Measurements from ENCODE around the gene THBS2. TPM values are rescaled to one million over a fixed set of nuclear protein-coding genes. Genes with fewer than 3 reads are reported as not detected.

Gene THBS2
- total and polyA plus RNA-seq, 4 donors: 5.5 to 35.4 (median 24.1) TPM

DNA sequence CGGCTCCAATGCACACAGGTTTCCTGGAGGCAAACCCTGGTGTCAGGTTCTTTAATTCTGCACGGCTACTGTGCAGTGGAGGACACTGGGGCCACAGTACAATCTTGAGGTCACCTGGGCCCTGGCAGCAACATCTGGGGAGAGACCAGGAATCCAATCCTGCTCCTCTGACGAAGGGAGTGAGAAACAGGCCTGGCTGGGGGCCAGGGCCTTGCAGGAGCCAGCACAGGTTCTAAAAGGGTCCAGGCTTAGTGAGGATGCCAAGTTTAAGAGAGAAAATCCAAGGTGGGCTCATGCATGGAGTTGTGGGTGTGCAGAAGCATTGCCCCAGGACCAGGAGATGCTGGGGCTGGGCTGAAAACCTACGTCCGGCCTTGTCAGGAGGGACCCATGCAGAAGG, 12.6 kb upstream of the THBS2 start:
- H3K9ac ChIP-seq (ENCODE audit: insufficient read depth in 1 of 2, low read length in 2 of 2): no peak overlapping the region
- no peak overlapping the region for H3K27ac ChIP-seq (ENCODE audit: low read depth in 1 of 2, low read length in 1 of 2)
- ATAC-seq (ENCODE audit: insufficient read depth, low FRiP score) (no peak), DNase-seq (no peak)
- H3K36me3 ChIP-seq (ENCODE audit: control insufficient read depth in 4 of 4, insufficient read depth in 4 of 4, low read length in 4 of 4): no peaks in the 10 kb centered on the region
- no peak overlapping the region for H3K4me3 ChIP-seq
- H3K9me3 ChIP-seq (ENCODE audit: control insufficient read depth in 4 of 4, insufficient read depth in 3 of 4, low read length in 3 of 4): no peaks in the 10 kb centered on the region
- peaks cover 0 to 6% (median 0%) of the 10 kb centered on the region in 5 donors for H3K4me1 ChIP-seq (ENCODE audit: control insufficient read depth in 5 of 5, insufficient read depth in 5 of 5, low read length in 5 of 5)
- H3K27me3 ChIP-seq (ENCODE audit: control insufficient read depth in 3 of 3, insufficient read depth in 3 of 3, low read length in 2 of 3): no peaks in the 10 kb centered on the region
- WGBS, 2 donors: 89 to 91% methylated on average over 5 of the region's 5 CpGs
- TF ChIP-seq CTCF (IDR thresholded peaks at IDR 0.05; ENCODE audit: control extremely low read depth, extremely low read depth): no peak

DNA sequence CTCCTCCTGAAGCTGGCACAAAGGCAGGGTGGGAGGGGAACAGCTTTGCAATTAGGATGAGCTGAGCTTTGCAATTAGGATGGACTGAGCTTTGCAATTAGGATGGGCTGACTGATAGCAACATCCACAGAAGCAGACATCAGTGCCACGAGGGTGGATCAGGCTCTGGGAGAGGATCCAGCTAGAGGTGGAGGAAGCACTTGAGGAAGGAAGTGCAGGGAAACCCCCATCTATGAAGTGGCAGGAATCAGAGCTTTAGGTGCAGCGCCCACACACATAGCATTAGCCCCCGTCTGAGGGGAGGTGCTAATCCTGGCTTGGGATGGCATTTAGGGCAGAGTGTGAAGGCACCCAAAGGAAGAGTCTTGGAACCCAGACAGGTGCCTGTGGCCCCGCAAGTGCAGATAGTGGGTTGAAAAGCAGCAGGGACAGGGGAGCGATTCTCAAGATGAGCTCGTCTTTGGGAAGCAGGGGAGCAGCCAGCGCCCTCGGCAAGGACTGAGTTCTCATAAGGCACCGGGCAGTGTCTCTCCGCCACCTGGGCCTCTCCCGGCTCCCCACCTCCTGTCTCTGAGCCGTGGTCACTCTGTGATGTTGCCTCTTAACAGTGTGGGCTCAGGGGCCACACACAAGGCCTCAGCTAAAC, 12.0 kb upstream of the THBS2 start:
- Histone ChIP-seq H3K4me1 (ENCODE audit: control insufficient read depth in 5 of 5, insufficient read depth in 5 of 5, low read length in 5 of 5) (peaks cover 0 to 6% (median 0%) of the 10 kb centered on the region in 5 donors), H3K27ac (ENCODE audit: low read depth in 1 of 2, low read length in 1 of 2) (no peak overlapping the region), H3K9me3 (ENCODE audit: control insufficient read depth in 4 of 4, insufficient read depth in 3 of 4, low read length in 3 of 4) (no peaks in the 10 kb centered on the region), H3K36me3 (ENCODE audit: control insufficient read depth in 4 of 4, insufficient read depth in 4 of 4, low read length in 4 of 4) (no peaks in the 10 kb centered on the region), H3K9ac (ENCODE audit: insufficient read depth in 1 of 2, low read length in 2 of 2) (no peak overlapping the region), H3K4me3 (no peak overlapping the region), H3K27me3 (ENCODE audit: control insufficient read depth in 3 of 3, insufficient read depth in 3 of 3, low read length in 2 of 3) (no peaks in the 10 kb centered on the region)
- ATAC-seq (ENCODE audit: insufficient read depth, low FRiP score): no peak
- DNase-seq: no peak
- TF ChIP-seq CTCF (IDR thresholded peaks at IDR 0.05; ENCODE audit: control extremely low read depth, extremely low read depth): no peak
- 75 to 81% methylated on average over 12 of the region's 12 CpGs for WGBS, 2 donors

- Histone ChIP-seq H3K27ac (ENCODE audit: low read depth in 1 of 2, low read length in 1 of 2) (no peak overlapping the region), H3K36me3 (ENCODE audit: control insufficient read depth in 4 of 4, insufficient read depth in 4 of 4, low read length in 4 of 4) (no peaks in the 10 kb centered on the region), H3K9ac (ENCODE audit: insufficient read depth in 1 of 2, low read length in 2 of 2) (no peak overlapping the region), H3K4me1 (ENCODE audit: control insufficient read depth in 5 of 5, insufficient read depth in 5 of 5, low read length in 5 of 5) (peaks cover 0 to 6% (median 0%) of the 10 kb centered on the region in 5 donors), H3K9me3 (ENCODE audit: control insufficient read depth in 4 of 4, insufficient read depth in 3 of 4, low read length in 3 of 4) (no peaks in the 10 kb centered on the region), H3K27me3 (ENCODE audit: control insufficient read depth in 3 of 3, insufficient read depth in 3 of 3, low read length in 2 of 3) (no peaks in the 10 kb centered on the region), H3K4me3 (no peak overlapping the region)
- WGBS, 2 donors: 79 to 81% methylated on average over 21 of the region's 21 CpGs
- DNase-seq (peak; percentile 49 to 67 (median 63)), ATAC-seq (ENCODE audit: insufficient read depth, low FRiP score) (no peak)
- no peak for TF ChIP-seq CTCF (IDR thresholded peaks at IDR 0.05; ENCODE audit: control extremely low read depth, extremely low read depth)
Measured at GRCh38 chr6:169263836-169264608, 10.4 kb upstream of the THBS2 start.

All from lung (tissue), 12 donors.